Heart left ventricle (tissue), 16 donors: Measurements from ENCODE around the gene GBP4. TPM values are rescaled to one million over a fixed set of nuclear protein-coding genes. Genes with fewer than 3 reads are reported as not detected.

Experiments used
- ATAC-seq, 4 donors: fragments of 200-7000 bp; cut with Tn5 transposase; one replicate each; pipeline ENCODE4 v1.9.1; 2020 to 2022; ENCODE audit warnings: moderate library complexity in 4 of 4, mild to moderate bottlenecking in 3 of 4, moderate number of reproducible peaks in 1 of 4
- DNase-seq, 5 donors: peaks; one replicate each; pipeline ENCODE4 v3.0.0-alpha.2; 2020
- H3K27ac ChIP-seq, 12 donors: fragments of 200-600 bp; sonication (generic) in 4 of 12; one replicate each; pipeline versions ENCODE4 v1.5.0 to v1.8.0; 2016 to 2022; ENCODE audit warnings: mild to moderate bottlenecking in 2 of 12
- H3K27me3 ChIP-seq, 9 donors: fragments of 200-600 bp; sonication (generic) in 2 of 9; one replicate each; pipeline versions ENCODE4 v1.5.1 to v1.8.0; 2016 to 2022; ENCODE audit warnings: mild to moderate bottlenecking in 3 of 9
- H3K36me3 ChIP-seq, 9 donors: fragments of 200-600 bp; sonication (generic) in 2 of 9; one replicate each; pipeline versions ENCODE4 v1.5.0 to v1.8.0; 2018 to 2022; ENCODE audit warnings: mild to moderate bottlenecking in 2 of 9
- H3K4me1 ChIP-seq, 12 donors: fragments of 200-600 bp; sonication (generic) in 4 of 12; one replicate each; pipeline versions ENCODE4 v1.5.0 to v1.8.0; 2016 to 2022; ENCODE audit warnings: mild to moderate bottlenecking in 3 of 12
- H3K4me3 ChIP-seq, 12 donors: fragments of 200-600 bp; sonication (generic) in 4 of 12; one replicate each; pipeline versions ENCODE4 v1.5.0 to v1.8.0; 2017 to 2022; ENCODE audit warnings: mild to moderate bottlenecking in 9 of 12, moderate library complexity in 4 of 12
- H3K9me3 ChIP-seq, 12 donors: fragments of 200-600 bp; sonication (generic) in 4 of 12; one replicate each; pipeline versions ENCODE4 v1.5.0 to v1.8.0; 2016 to 2022; ENCODE audit warnings: mild to moderate bottlenecking in 1 of 12
- CTCF ChIP-seq, 12 donors: fragments of 200-600 bp; sonication (generic) in 4 of 12; IDR thresholded peaks; one replicate each; pipeline versions ENCODE4 v1.5.0 to v1.8.0; 2018 to 2022; ENCODE audit warnings: antibody characterized with exemption in 12 of 12, mild to moderate bottlenecking in 5 of 12
- POLR2A ChIP-seq, 2 donors: fragments of 450-650 bp; IDR thresholded peaks; one replicate each; pipeline ENCODE4 v1.6.1; 2017; ENCODE audit warnings: antibody characterized with exemption in 2 of 2, mild to moderate bottlenecking in 2 of 2, moderate library complexity in 2 of 2
- WGBS, 4 donors: extraction: QIAGEN DNeasy Blood & Tissue Kit in 2 of 4; methylation state at CpG; one replicate each; pipeline versions ENCODE4 v1.1.5 to v1.1.7; 2013 to 2018; 5-methylcytosine and 5-hydroxymethylcytosine counted together
- intact Hi-C, 10 donors: fragments of 100-400 bp; cut with DNase I; formaldehyde crosslinking; loops; one replicate each; pipeline versions ENCODE4 v1.11.1 to v1.14.2; 2022
- polyA plus RNA-seq, 2 donors: library from polyadenylated mRNA; stranded (reverse); fragments of 200-250 nt; gene quantifications; one replicate each; pipeline ENCODE4 v1.2.3, GENCODE V29; 2013
- total RNA-seq, 9 donors: library from RNA; depleted of rRNA in 2 of 9; stranded (reverse); fragments of >200 nt in 2 of 9; fragmentation: NEBNext Ultra II Directional in 3 of 9; extraction: Animal tissue kit (Norgen Biotek cat#: 25700) in 3 of 9; gene quantifications; one replicate each; pipeline versions ENCODE4 v1.1.0 to v1.2.4, GENCODE V29; 2016 to 2023
- donor health status: ischemic (EF 13 %, LVEDD 7.1; RV severe dilation, severe dysfunction).
- donor health status: healthy with polysubstance abuse.
- donor health status: DM: no; HTN: yes; CAD: no.
- donor health status: DM: no; HTN: no; CAD: no.
- donor health status: ischemic (EF 25% LVEDD 6.9; RV normal size, moderate dysfunction).
- donor health status: ischemic (EF 25% LVEDD 5.7; RV mildly dilated, moderate dysfunction).
- donor health status: healthy.
- donor health status: DM: yes; HTN: yes; CAD: no.
- donor health status: ischemic (EF 35%, LVEDD 5.7; RV mildly dilated, moderate dysfunction).
- donor health status: nonischemic (EF 11% LVEDD 7.7; RV severe dilation, severe dysfunction).
- donor health status: DM: yes; HTN: yes; CAD: no.
- donor health status: PGD.
- donor health status: ischemic (EF 29% LVEDD 5.4; RV normal size, mild dysfunction).
- donor health status: nonischemic (EF 23%, LVEDD 6.1; RV moderate dilation, normal function).

Gene GBP4
- total and polyA plus RNA-seq, 11 donors = 4.3 to 46.4 (median 10.4) TPM

- no peaks in the 10 kb centered on the region for H3K9me3 ChIP-seq
- DNase-seq (no peak), ATAC-seq (no peak)
- no peaks in the 10 kb centered on the region for H3K27me3 ChIP-seq
- intact Hi-C loops = no loop called here
- H3K4me1 ChIP-seq = no peaks in the 10 kb centered on the region
- peaks cover 0 to 14% (median 4%) of the 10 kb centered on the region in 9 donors for H3K36me3 ChIP-seq
- H3K27ac ChIP-seq = no peak overlapping the region
- WGBS, 4 donors = 95 to 99% (median 96%) methylated on average over 2 of the region's 2 CpGs
- no peak for TF ChIP-seq POLR2A (IDR thresholded peaks at IDR 0.05)
- TF ChIP-seq CTCF (IDR thresholded peaks at IDR 0.05) = no peak
- H3K4me3 ChIP-seq = no peak overlapping the region
Observed at GRCh38 chr1:89176971-89177370, 21.8 kb downstream of the GBP4 start.

GRCh38 chr1:89175601-89176256 is 23.0 kb downstream of the GBP4 start, which contains the start of gene GBP7:
GBP7 (minus strand) TSS chr1:89176003; CDS start chr1:89171935, 4,068 bp downstream.
- Histone ChIP-seq H3K9me3 (no peaks in the 10 kb centered on the region), H3K36me3 (peaks cover 0 to 2% (median 0%) of the 10 kb centered on the region in 9 donors), H3K4me3 (no peak within 1 kb of the TSS), H3K27ac (no peak within 1 kb of the TSS), H3K4me1 (no peaks in the 10 kb centered on the region), H3K27me3 (no peaks in the 10 kb centered on the region)
- DNase-seq = no peak
- TF ChIP-seq POLR2A (IDR thresholded peaks at IDR 0.05) (no peak), CTCF (IDR thresholded peaks at IDR 0.05) (no peak)
- intact Hi-C loops = no loop called here
- no peak for ATAC-seq

GRCh38 chr1:89174491-89174890 is 24.3 kb downstream of the GBP4 start:
- 82 to 90% (median 89%) methylated on average over 3 of the region's 3 CpGs for WGBS, 4 donors
- DNase-seq (no peak), ATAC-seq (no peak)
- Histone ChIP-seq H3K36me3 (no peaks in the 10 kb centered on the region), H3K4me1 (no peaks in the 10 kb centered on the region), H3K4me3 (no peak overlapping the region), H3K9me3 (no peaks in the 10 kb centered on the region), H3K27me3 (no peaks in the 10 kb centered on the region), H3K27ac (no peak overlapping the region)
- intact Hi-C loops = no loop called here
- TF ChIP-seq CTCF (IDR thresholded peaks at IDR 0.05) (no peak), POLR2A (IDR thresholded peaks at IDR 0.05) (no peak)

- DNase-seq (no peak), ATAC-seq (no peak)
- intact Hi-C loops = no loop called here
- no peaks in the 10 kb centered on the region for H3K36me3 ChIP-seq
- H3K4me1 ChIP-seq = no peaks in the 10 kb centered on the region
- no peak overlapping the region for H3K27ac ChIP-seq
- 96 to 98% (median 96%) methylated on average over 4 of the region's 4 CpGs for WGBS, 4 donors
- H3K27me3 ChIP-seq = no peaks in the 10 kb centered on the region
- no peaks in the 10 kb centered on the region for H3K9me3 ChIP-seq
- TF ChIP-seq CTCF (IDR thresholded peaks at IDR 0.05) = no peak
- TF ChIP-seq POLR2A (IDR thresholded peaks at IDR 0.05) = no peak
- H3K4me3 ChIP-seq = no peak overlapping the region
Observed at GRCh38 chr1:89172468-89173143, 26.1 kb downstream of the GBP4 start.
